Measurements from ENCODE around the gene SLC4A4.

DNA sequence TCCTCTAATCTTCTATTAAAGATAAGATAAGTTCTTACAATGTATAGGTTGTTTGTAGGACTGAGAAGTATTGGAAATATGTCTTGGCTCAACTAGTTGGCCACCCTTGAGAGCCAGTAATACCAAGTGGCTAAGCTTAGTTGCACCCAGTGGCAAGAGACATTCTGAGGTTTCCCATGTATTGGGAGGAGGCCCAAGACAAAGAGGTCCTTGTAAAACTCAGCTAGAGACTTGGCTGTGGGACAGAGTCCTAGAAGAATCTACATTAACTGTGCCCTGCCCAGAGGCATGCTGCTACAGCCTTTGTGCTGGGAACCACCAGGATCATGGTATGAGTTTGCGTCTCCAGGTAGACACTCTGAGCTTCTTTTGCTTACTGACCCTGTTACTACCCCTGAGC is 41.9 kb upstream of the SLC4A4 start:
- TF ChIP-seq, protein P1, sequence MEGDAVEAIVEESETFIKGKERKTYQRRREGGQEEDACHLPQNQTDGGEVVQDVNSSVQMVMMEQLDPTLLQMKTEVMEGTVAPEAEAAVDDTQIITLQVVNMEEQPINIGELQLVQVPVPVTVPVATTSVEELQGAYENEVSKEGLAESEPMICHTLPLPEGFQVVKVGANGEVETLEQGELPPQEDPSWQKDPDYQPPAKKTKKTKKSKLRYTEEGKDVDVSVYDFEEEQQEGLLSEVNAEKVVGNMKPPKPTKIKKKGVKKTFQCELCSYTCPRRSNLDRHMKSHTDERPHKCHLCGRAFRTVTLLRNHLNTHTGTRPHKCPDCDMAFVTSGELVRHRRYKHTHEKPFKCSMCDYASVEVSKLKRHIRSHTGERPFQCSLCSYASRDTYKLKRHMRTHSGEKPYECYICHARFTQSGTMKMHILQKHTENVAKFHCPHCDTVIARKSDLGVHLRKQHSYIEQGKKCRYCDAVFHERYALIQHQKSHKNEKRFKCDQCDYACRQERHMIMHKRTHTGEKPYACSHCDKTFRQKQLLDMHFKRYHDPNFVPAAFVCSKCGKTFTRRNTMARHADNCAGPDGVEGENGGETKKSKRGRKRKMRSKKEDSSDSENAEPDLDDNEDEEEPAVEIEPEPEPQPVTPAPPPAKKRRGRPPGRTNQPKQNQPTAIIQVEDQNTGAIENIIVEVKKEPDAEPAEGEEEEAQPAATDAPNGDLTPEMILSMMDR (IDR thresholded peaks at IDR 0.05) = no peak
- TF ChIP-seq POLR2AphosphoS5 (IDR thresholded peaks at IDR 0.05) = peak; percentile 48
